HG03460 (cell line): ENCODE results near the gene OSBPL8.
A peak's percentile ranks its signal among the peaks of the same experiment; 100 is the strongest.
"Not testable (repeated sequence)": the region's sequence is repeated elsewhere in the genome, so short reads cannot be mapped to it uniquely, and the experiment has no call there.

Source experiments
- ATAC-seq: cut with Tn5 transposase; IDR thresholded peaks from one replicate; pipeline ENCODE4 v1.9.1; 2021; ENCODE audit not compliant: unreplicated experiment

OSBPL8 gene

GRCh38 chr12:76375470-76375869 lies 184.1 kb downstream of the OSBPL8 start:
- no peak for ATAC-seq

DNA sequence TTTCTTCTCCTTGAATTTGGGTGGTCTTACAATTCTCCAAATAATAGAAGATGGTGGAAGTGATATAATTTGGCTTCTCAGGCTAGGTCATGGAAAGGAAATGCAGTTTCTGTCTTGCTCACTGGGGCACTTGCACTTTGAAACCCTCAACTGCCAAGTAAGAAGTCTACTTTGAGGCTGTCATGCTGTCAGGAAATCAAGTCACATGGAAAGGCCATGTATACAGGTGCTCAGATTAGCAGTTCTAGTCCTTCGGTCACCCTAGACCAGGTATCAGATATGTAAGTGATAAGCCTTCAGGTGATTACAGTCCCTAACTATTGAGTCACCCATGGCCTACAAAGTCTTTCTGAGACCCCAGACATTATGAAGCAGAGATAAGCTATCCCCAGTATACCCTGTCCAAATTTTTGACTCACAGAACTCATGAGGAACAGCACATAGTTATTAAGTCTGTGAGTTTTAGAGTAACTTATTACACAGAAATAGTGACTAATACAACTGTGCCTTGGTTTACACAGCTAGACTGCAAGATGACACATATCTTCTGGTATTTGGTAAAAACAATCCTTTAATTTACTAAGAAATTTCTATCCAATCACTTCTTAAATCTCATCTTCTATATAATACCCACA lies 185.1 kb downstream of the OSBPL8 start:
- ATAC-seq = no peak

GRCh38 chr12:76368230-76368629 lies 191.3 kb downstream of the OSBPL8 start:
- no peak for ATAC-seq

- ATAC-seq = no peak
These were observed 193.4 kb downstream of the OSBPL8 start for GRCh38 chr12:76366163-76366562.

GRCh38 chr12:76364131-76364530 lies 195.4 kb downstream of the OSBPL8 start:
- not testable (repeated sequence) for ATAC-seq

DNA sequence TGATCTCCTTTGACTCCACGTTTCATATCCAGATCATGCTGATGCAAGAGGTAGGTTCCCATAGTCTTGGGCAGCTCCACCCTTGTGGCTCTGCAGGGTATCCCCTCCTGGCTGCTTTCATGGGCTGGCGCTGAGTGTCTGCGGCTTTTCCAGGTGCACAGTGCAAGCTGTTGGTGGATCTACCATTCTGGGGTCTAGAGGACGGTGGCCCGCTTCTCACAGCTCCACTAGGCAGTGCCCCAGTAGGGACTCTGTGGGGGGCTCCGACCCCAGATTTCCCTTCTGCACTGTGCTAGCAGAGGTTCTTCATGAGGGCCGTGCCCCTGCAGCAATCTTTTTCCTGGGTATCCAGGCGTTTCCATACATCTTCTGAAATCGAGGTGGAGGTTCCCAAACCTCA lies 199.3 kb downstream of the OSBPL8 start:
- no peak for ATAC-seq

DNA sequence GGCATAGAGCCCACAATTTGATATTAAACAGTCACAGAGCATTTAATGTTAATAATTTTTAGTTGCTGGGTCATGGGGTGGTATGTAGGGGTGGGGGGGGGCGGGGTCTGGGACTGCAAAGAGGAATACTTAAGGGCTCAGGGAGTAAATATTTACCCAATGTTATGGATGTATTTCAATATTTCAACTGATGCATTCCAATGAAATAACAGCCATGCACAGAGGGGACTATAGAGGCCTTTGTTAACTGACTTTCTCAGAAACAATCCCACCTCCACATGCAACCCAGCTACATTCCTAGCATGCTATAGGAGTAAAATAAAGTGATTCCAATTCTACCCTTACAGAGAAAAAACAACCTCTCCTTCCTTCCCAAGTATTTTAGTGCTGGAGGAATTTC lies 203.5 kb downstream of the OSBPL8 start:
- no peak for ATAC-seq

- ATAC-seq = peak; percentile 98
These were observed 211.3 kb downstream of the OSBPL8 start, which contains the start of gene BBS10 for GRCh38 chr12:76348079-76348901. BBS10 (minus strand) TSS chr12:76348415; CDS start chr12:76348358, 57 bp downstream.

DNA sequence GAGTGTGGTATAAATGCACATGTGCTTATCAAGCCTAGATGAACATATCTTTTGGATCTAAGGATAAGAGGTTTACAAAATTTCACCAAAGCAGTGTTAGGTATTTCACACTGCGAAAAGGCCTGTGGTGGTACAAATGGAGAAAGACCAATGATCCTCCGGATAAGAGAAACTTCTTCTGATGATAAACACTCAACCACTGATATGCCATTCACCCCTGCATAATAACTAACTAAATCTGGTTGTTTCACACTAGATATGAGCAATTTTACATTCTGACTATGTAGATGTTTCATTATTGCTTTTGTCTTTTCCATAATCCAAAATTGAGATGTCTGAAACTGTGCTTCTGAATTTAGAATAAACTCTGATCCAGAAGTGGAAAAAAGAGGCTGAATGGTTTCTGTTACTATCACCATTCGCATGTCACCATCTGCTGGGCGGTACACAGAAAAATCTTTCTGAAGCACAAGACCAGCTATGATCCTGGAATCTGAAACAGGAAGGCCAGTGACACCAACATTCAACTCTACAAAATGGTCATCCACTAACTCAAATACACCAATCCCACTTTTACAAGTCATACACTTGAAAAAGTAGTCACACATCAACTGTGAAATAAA lies 212.7 kb downstream of the OSBPL8 start:
- ATAC-seq = no peak

DNA sequence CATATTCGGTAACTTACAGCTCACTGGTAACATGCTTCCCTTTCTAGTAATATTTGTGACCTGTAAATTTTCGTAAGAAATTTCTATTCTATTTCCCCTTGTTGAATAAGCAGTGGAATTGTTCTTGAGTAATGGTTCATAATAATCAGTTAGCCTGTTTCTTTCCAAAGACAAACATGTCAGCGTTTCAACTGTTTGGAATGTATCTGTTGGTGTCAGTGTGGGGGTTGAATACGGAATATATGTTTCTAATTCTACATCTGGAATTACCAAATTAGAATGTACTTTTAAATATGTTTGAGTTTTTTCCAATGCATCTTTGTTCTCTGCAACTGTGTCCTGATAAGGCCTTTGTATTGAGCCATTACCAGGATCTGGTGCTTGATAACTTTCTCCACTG lies 213.3 kb downstream of the OSBPL8 start:
- ATAC-seq = no peak

DNA sequence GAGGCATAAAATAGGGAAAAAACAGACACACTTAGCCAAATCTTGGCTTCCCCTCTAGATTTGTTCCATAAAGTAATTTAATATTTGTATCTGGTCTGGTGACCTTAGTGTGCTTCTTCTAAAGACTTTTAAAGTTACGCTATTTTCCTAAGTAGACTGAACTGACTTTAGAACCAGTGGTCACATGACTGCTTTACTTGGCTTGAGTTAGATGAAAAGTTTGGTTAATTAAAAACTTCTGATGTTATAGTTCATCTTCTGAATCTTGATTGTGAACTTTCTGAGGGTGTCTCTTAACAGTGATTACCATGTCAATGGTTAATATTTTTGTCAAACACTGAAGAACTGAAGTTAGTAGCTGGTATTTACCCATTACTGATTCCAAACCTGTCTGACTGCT lies 214.0 kb downstream of the OSBPL8 start:
- ATAC-seq = no peak

DNA sequence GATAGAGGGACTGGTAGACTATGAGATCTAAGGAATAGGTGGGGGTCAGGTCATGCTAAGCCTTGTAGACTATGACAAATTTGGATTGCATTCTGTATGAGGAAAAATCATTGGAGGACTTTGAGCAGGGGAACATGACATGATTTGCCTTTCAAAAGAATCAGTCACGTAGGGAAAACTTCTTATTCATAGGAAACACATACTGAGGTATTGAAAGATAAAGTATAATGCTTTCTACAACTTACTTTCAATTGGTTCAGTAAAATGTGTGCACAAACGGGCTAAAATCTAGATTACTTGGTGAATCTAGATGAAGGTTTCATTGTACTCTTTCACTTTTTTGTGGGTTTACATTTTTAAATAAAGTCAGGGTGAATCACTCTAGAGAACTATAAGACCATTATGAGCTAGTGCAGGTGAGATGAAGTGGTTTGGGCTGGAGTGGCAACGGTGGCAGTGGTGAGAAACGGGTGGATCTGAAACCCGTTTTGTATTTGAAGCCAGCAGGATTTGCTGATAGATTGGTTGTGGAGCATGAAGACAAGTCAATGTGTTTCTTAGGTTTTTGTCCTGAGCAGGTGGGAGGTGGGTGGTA lies 218.0 kb downstream of the OSBPL8 start:
- ATAC-seq = no peak

DNA sequence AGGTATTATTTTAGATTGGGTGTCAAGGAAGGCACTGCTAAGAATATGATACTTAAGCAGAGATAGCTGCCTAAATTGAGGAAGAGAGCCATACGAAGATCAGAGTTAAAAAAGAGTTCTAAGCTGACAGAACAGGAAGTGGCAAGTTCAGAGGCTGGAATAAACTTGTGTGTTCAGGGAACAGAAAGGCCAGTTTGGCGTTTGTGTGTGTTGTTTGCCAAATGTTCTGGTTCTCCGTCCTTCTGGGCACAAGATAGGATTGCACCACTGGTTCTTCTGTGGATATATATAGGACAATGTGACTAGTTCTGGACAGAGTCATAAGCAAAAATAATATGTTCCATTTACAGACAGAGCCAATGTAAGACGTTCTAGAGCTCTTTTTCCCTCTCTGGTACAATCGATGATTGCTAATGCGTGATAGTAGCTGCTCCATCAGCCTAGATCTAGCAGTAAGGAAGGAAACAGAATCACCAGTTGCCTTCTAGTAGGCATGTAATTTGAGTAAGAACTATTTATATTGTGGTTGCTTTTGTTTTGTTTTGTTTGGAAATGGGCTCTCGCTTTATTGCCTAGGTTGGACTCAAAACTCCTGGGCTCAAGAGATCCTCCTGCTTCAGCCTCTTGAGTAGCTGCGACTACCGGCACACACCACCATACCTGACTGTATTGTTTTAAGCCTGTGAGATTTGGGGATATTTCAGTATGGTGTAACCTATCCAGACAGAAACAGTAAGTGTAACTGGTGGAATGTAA lies 218.7 kb downstream of the OSBPL8 start:
- no peak for ATAC-seq

- ATAC-seq = no peak
These were observed 222.0 kb downstream of the OSBPL8 start for GRCh38 chr12:76337583-76337982.

DNA sequence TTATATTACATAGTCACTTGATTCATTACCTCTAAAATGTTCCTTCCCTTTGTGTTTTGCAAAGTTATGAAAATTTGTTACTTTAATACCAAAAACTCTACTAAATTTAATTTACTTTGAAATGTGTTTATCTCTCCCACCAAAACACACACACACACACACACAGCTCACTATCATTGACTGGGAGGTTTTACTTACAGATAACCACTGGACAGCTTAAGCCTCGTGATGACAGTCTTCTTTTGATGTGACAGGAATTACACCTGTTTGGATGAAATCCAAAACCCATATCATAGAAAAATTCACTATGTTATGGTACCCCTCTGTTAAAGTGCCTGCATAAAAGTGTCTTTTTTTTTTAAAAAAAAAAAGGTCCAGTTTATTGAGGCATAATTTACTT lies 227.0 kb downstream of the OSBPL8 start:
- no peak for ATAC-seq

DNA sequence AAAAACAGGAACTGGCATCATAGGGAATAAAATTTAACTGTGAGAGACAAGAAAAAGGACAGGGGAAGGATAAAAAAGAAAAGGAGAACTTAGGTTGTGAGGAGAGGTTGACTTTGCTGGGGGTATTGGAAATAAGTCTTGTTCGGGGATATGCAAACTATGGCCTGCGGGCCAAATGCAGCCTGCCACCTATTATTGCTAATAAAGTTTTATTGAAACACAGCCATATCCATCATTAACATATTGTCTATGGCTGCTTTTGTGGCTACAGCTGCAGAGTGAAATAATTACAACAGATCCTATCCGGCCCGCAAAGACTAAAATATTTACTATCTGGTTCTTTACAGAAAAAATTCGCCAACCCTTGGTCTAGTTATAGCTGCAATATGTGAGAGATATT lies 230.0 kb downstream of the OSBPL8 start:
- no peak for ATAC-seq

DNA sequence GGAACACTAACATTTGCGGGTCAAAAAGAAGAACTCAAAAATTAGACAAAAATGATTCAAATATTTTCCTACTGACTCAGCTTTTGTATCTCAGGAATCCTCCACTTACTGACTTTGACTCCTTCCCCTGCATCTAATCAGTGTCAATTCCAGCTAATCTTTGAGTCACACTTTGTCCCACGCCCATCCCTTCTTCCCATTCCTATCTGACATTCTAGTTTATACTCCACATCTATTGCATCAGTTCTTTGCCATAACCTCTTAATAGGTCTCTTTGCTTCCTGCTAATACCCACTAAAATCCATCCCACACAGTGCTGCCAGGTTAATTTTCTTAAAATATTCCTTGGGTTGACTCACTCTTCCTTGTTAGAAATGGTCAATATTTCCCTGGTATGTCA lies 230.4 kb downstream of the OSBPL8 start:
- ATAC-seq = no peak

DNA sequence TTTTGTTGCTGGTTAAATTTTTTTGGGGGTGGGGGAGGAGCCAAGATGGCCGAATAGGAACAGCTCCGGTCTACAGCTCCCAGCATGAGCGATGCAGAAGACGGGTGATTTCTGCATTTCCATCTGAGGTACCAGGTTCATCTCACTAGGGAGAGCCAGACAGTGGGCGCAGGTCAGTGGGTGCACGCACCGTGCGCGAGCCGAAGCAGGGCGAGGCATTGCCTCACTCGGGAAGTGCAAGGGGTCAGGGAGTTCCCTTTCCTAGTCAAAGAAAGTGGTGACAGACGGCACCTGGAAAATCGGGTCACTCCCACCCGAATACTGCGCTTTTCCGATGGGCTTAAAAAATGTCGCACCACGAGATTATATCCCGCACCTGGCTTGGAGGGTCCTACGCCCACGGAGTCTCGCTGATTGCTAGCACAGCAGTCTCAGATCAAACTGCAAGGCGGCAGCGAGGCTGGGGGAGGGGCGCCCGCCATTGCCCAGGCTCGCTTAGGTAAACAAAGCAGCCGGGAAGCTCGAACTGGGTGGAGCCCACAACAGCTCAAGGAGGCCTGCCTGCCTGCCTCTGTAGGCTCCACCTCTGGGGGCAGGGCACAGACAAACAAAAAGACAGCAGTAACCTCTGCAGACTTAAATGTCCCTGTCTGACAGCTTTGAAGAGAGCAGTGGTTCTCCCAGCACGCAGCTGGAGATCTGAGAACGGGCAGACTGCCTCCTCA lies 239.8 kb downstream of the OSBPL8 start:
- ATAC-seq = not testable (repeated sequence)

GRCh38 chr12:76318773-76319594 lies 240.6 kb downstream of the OSBPL8 start:
- no peak for ATAC-seq
